ENCODE measurements around the gene NUP133. TPM values are rescaled to one million over a fixed set of nuclear protein-coding genes. Genes with fewer than 3 reads are reported as not detected.
"Not testable (repeated sequence)": the region's sequence is repeated elsewhere in the genome, so short reads cannot be mapped to it uniquely, and the experiment has no call there.

NUP133 gene
- total RNA-seq, 4 donors from 2014 or later, result 26.6 to 58.1 (median 38.8) TPM

GRCh38 chr1:229482511-229482910 lies 25.6 kb downstream of the NUP133 start:
- Histone ChIP-seq H3K4me3 (no peak overlapping the region), H3K9me3 (no peaks in the 10 kb centered on the region), H3K36me3 (peaks cover 87% of the 10 kb centered on the region), H3K27me3 (no peaks in the 10 kb centered on the region), H3K4me1 (no peaks in the 10 kb centered on the region), H3K27ac (no peak overlapping the region)
- DNase-seq (ENCODE audit: low spot score in 2 of 2), result no peak
- WGBS, result 91% methylated on average over 5 of the region's 5 CpGs
- TF ChIP-seq, protein P1, sequence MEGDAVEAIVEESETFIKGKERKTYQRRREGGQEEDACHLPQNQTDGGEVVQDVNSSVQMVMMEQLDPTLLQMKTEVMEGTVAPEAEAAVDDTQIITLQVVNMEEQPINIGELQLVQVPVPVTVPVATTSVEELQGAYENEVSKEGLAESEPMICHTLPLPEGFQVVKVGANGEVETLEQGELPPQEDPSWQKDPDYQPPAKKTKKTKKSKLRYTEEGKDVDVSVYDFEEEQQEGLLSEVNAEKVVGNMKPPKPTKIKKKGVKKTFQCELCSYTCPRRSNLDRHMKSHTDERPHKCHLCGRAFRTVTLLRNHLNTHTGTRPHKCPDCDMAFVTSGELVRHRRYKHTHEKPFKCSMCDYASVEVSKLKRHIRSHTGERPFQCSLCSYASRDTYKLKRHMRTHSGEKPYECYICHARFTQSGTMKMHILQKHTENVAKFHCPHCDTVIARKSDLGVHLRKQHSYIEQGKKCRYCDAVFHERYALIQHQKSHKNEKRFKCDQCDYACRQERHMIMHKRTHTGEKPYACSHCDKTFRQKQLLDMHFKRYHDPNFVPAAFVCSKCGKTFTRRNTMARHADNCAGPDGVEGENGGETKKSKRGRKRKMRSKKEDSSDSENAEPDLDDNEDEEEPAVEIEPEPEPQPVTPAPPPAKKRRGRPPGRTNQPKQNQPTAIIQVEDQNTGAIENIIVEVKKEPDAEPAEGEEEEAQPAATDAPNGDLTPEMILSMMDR (IDR thresholded peaks at IDR 0.05), result no peak
- TF ChIP-seq POLR2AphosphoS5 (IDR thresholded peaks at IDR 0.05), result no peak
- no peak for TF ChIP-seq POLR2A (IDR thresholded peaks at IDR 0.05)
- no peak for TF ChIP-seq EP300 (IDR thresholded peaks at IDR 0.05)

- Histone ChIP-seq H3K27me3 (no peaks in the 10 kb centered on the region), H3K9me3 (no peaks in the 10 kb centered on the region), H3K4me3 (no peak overlapping the region), H3K36me3 (peaks cover 85% of the 10 kb centered on the region), H3K27ac (no peak overlapping the region), H3K4me1 (no peaks in the 10 kb centered on the region)
- TF ChIP-seq POLR2AphosphoS5 (IDR thresholded peaks at IDR 0.05) (no peak), POLR2A (IDR thresholded peaks at IDR 0.05) (no peak), EP300 (IDR thresholded peaks at IDR 0.05) (no peak)
- TF ChIP-seq, protein P1 (IDR thresholded peaks at IDR 0.05), result no peak
- WGBS, result 94% methylated on average over 7 of the region's 7 CpGs
- no peak for DNase-seq (ENCODE audit: low spot score in 2 of 2)
Observed at GRCh38 chr1:229480495-229480894, 27.6 kb downstream of the NUP133 start.

GRCh38 chr1:229479660-229480399 lies 28.3 kb downstream of the NUP133 start:
- TF ChIP-seq, protein P1 (IDR thresholded peaks at IDR 0.05), result no peak
- TF ChIP-seq POLR2AphosphoS5 (IDR thresholded peaks at IDR 0.05) (no peak), POLR2A (IDR thresholded peaks at IDR 0.05) (no peak), EP300 (IDR thresholded peaks at IDR 0.05) (no peak)
- DNase-seq (ENCODE audit: low spot score in 2 of 2), result no peak
- peaks cover 84% of the 10 kb centered on the region for H3K36me3 ChIP-seq
- no peak overlapping the region for H3K4me3 ChIP-seq
- 85% methylated on average over 10 of the region's 10 CpGs for WGBS
- H3K9me3 ChIP-seq, result no peaks in the 10 kb centered on the region
- H3K27ac ChIP-seq, result no peak overlapping the region
- no peaks in the 10 kb centered on the region for H3K27me3 ChIP-seq
- no peaks in the 10 kb centered on the region for H3K4me1 ChIP-seq

DNA sequence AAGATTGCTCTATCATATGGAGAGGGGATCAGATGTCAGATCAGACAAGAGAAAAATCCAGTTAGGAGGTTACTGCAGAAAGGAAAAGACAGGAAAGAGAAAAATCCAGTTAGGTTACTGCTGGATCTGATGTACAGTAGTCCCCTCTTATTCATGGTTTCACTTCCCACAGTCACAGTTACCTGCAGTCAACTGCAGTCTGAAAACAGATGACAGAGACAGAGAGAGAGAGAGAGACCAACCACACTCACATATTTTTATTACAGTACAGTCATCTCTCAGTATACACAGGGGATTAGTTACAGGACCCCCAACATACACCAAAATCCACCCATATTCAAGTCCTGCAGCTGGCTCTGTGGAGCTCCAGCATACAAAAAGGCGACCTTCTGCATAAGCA lies 29.3 kb downstream of the NUP133 start:
- no peak overlapping the region for H3K4me3 ChIP-seq
- no peak for TF ChIP-seq POLR2AphosphoS5 (IDR thresholded peaks at IDR 0.05)
- TF ChIP-seq EP300 (IDR thresholded peaks at IDR 0.05), result no peak
- no peak for TF ChIP-seq POLR2A (IDR thresholded peaks at IDR 0.05)
- TF ChIP-seq, protein P1 (IDR thresholded peaks at IDR 0.05), result no peak
- 95% methylated on average over 1 of the region's 1 CpG for WGBS
- H3K27ac ChIP-seq, result no peak overlapping the region
- no peaks in the 10 kb centered on the region for H3K4me1 ChIP-seq
- no peaks in the 10 kb centered on the region for H3K9me3 ChIP-seq
- H3K27me3 ChIP-seq, result no peaks in the 10 kb centered on the region
- H3K36me3 ChIP-seq, result peaks cover 86% of the 10 kb centered on the region
- no peak for DNase-seq (ENCODE audit: low spot score in 2 of 2)

DNA sequence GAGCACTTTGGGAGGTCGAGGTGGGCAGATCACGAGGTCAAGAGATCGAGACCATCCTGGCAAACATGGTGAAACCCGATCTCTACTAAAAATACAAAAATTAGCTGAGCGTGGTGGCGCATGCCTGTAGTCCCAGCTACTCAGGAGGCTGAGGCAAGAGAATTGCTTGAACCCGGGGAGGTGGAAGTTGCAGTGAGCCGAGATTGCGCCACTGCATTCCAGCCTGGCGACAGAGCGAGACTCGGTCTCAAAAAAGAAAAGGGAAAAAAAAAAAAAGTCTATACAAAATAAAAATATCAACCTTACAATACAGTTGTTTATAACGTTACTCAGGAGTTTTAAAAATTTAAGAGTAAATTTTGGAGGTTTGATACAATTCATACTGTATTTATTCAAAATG lies 32.3 kb downstream of the NUP133 start:
- not testable (repeated sequence) for H3K4me1 ChIP-seq; DNase-seq (ENCODE audit: low spot score in 2 of 2); H3K4me3 ChIP-seq; H3K27ac ChIP-seq; H3K27me3 ChIP-seq; H3K9me3 ChIP-seq
- 92% methylated on average over 13 of the region's 13 CpGs for WGBS
- peaks cover 86% of the 10 kb centered on the region for H3K36me3 ChIP-seq
